Measurements from ENCODE around the gene SCN11A. TPM values are rescaled to one million over a fixed set of nuclear protein-coding genes. Genes with fewer than 3 reads are reported as not detected.

SCN11A gene
- total RNA-seq, 5 donors from 2014 or later (not counting 1 experiment from before 2014, with no cell fraction given) = 0.07 to 0.23 (median 0.12) TPM

- DNase-seq (no peak), ATAC-seq (replicated peaks in 1 of 4) (no peak)
- Mint-ChIP-seq H3K4me3 (no peak overlapping the region), H3K9me3 (no peaks in the 10 kb centered on the region), H3K4me1 (peaks cover 0 to 3% (median 0%) of the 10 kb centered on the region in 3 donors), H3K36me3 (no peaks in the 10 kb centered on the region), H3K27me3 (peaks cover 13 to 18% of the 10 kb centered on the region in 2 donors), H3K27ac (no peak overlapping the region)
- ChIA-PET CTCF (interaction anchor here in 1 of 2 donors (1.1 kb wide), 1 partner anchor 10 kb away, joined by 5 read pairs; no protein-coding TSS in a partner anchor), POLR2A (no interaction called here)
- Histone ChIP-seq H3K9me3 (no peaks in the 10 kb centered on the region), H3K27me3 (replicated peaks in 1 of 2; ENCODE audit: control insufficient read depth in 2 of 2, extremely low read depth in 1 of 2, insufficient read depth in 2 of 2, low read length in 1 of 2) (no peaks in the 10 kb centered on the region), H3K4me3 (ENCODE audit: control insufficient read depth in 1 of 2, extremely low read depth in 1 of 2, low read length in 1 of 2) (no peak overlapping the region), H3K27ac (ENCODE audit: low read length) (no peak overlapping the region), H3K4me1 (ENCODE audit: control insufficient read depth in 1 of 2, extremely low read depth in 1 of 2, insufficient read depth in 2 of 2, low read length in 2 of 2) (no peaks in the 10 kb centered on the region), H3K36me3 (ENCODE audit: control insufficient read depth in 2 of 2, extremely low read depth in 1 of 2, insufficient read depth in 1 of 2, low read length in 1 of 2) (no peaks in the 10 kb centered on the region)
- 57% methylated on average over 1 of the region's 1 CpG for WGBS (ENCODE audit: insufficient coverage)
These were observed 30.7 kb downstream of the SCN11A start for GRCh38 chr3:39021029-39021428.

DNA sequence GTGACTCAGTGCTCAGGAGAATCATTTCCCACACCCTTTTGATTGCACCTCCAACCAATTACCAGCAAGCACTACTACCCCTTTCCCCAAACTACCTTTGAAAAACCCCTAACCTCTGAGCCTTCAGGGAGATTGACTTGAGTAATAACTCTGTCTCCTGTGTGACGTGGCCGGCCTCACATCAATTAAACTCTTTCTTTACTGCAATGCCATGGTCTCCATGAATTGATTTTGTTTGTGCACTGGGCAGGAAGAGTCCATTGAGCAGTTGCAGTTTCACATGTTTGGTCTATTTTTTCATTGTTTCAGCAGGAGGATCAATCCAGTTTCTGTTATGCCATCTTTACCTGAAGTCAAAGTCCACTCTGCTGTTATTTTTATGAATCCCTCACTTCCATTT is 32.4 kb downstream of the SCN11A start:
- no peak for ATAC-seq (replicated peaks in 1 of 4)
- no peaks in the 10 kb centered on the region for H3K27me3 ChIP-seq (replicated peaks in 1 of 2; ENCODE audit: control insufficient read depth in 2 of 2, extremely low read depth in 1 of 2, insufficient read depth in 2 of 2, low read length in 1 of 2)
- Mint-ChIP-seq H3K9me3 (no peaks in the 10 kb centered on the region), H3K4me3 (no peak overlapping the region), H3K27me3 (peaks cover 21 to 28% of the 10 kb centered on the region in 2 donors), H3K27ac (no peak overlapping the region), H3K4me1 (peaks cover 0 to 3% (median 0%) of the 10 kb centered on the region in 3 donors), H3K36me3 (no peaks in the 10 kb centered on the region)
- no CpG with 5 or more reads among the region's 2 CpGs for WGBS (ENCODE audit: insufficient coverage)
- no peaks in the 10 kb centered on the region for H3K4me1 ChIP-seq (ENCODE audit: control insufficient read depth in 1 of 2, extremely low read depth in 1 of 2, insufficient read depth in 2 of 2, low read length in 2 of 2)
- no peak for DNase-seq
- no peaks in the 10 kb centered on the region for H3K36me3 ChIP-seq (ENCODE audit: control insufficient read depth in 2 of 2, extremely low read depth in 1 of 2, insufficient read depth in 1 of 2, low read length in 1 of 2)
- ChIA-PET CTCF (no interaction called here), POLR2A (interaction anchor here in 1 of 2 donors (0.5 kb wide), 1 partner anchor 97 kb away, joined by 3 read pairs; no protein-coding TSS in a partner anchor)
- no peak overlapping the region for H3K4me3 ChIP-seq (ENCODE audit: control insufficient read depth in 1 of 2, extremely low read depth in 1 of 2, low read length in 1 of 2)
- no peak overlapping the region for H3K27ac ChIP-seq (ENCODE audit: low read length)
- no peaks in the 10 kb centered on the region for H3K9me3 ChIP-seq

GRCh38 chr3:39015418-39015817 is 36.3 kb downstream of the SCN11A start:
- no peaks in the 10 kb centered on the region for H3K27me3 ChIP-seq (replicated peaks in 1 of 2; ENCODE audit: control insufficient read depth in 2 of 2, extremely low read depth in 1 of 2, insufficient read depth in 2 of 2, low read length in 1 of 2)
- no peaks in the 10 kb centered on the region for H3K9me3 ChIP-seq
- no peaks in the 10 kb centered on the region for H3K36me3 ChIP-seq (ENCODE audit: control insufficient read depth in 2 of 2, extremely low read depth in 1 of 2, insufficient read depth in 1 of 2, low read length in 1 of 2)
- Mint-ChIP-seq H3K4me1 (no peaks in the 10 kb centered on the region), H3K36me3 (no peaks in the 10 kb centered on the region), H3K27ac (no peak overlapping the region), H3K9me3 (no peaks in the 10 kb centered on the region), H3K4me3 (no peak overlapping the region), H3K27me3 (peaks cover 24 to 31% of the 10 kb centered on the region in 2 donors)
- ATAC-seq (replicated peaks in 1 of 4) (no peak), DNase-seq (no peak)
- ChIA-PET POLR2A (no interaction called here), CTCF (no interaction called here)
- no peaks in the 10 kb centered on the region for H3K4me1 ChIP-seq (ENCODE audit: control insufficient read depth in 1 of 2, extremely low read depth in 1 of 2, insufficient read depth in 2 of 2, low read length in 2 of 2)
- H3K4me3 ChIP-seq (ENCODE audit: control insufficient read depth in 1 of 2, extremely low read depth in 1 of 2, low read length in 1 of 2) = no peak overlapping the region
- no CpG with 5 or more reads among the region's 3 CpGs for WGBS (ENCODE audit: insufficient coverage)
- H3K27ac ChIP-seq (ENCODE audit: low read length) = no peak overlapping the region

GRCh38 chr3:39013921-39014509 is 37.7 kb downstream of the SCN11A start:
- Histone ChIP-seq H3K27ac (ENCODE audit: low read length) (no peak overlapping the region), H3K27me3 (replicated peaks in 1 of 2; ENCODE audit: control insufficient read depth in 2 of 2, extremely low read depth in 1 of 2, insufficient read depth in 2 of 2, low read length in 1 of 2) (no peaks in the 10 kb centered on the region), H3K9me3 (no peaks in the 10 kb centered on the region), H3K36me3 (ENCODE audit: control insufficient read depth in 2 of 2, extremely low read depth in 1 of 2, insufficient read depth in 1 of 2, low read length in 1 of 2) (no peaks in the 10 kb centered on the region), H3K4me1 (ENCODE audit: control insufficient read depth in 1 of 2, extremely low read depth in 1 of 2, insufficient read depth in 2 of 2, low read length in 2 of 2) (no peaks in the 10 kb centered on the region), H3K4me3 (ENCODE audit: control insufficient read depth in 1 of 2, extremely low read depth in 1 of 2, low read length in 1 of 2) (no peak overlapping the region)
- Mint-ChIP-seq H3K9me3 (peaks cover 0 to 6% (median 2%) of the 10 kb centered on the region in 3 donors), H3K27ac (no peak overlapping the region), H3K36me3 (no peaks in the 10 kb centered on the region), H3K4me1 (no peaks in the 10 kb centered on the region), H3K27me3 (peaks cover 18 to 24% of the 10 kb centered on the region in 2 donors), H3K4me3 (no peak overlapping the region)
- DNase-seq (no peak), ATAC-seq (replicated peaks in 1 of 4) (no peak)
- CTCF ChIA-PET = no interaction called here
- POLR2A ChIA-PET = no interaction called here
- WGBS (ENCODE audit: insufficient coverage) = 28% methylated on average over 3 of the region's 4 CpGs

- H3K27me3 Mint-ChIP-seq = peaks cover 17 to 24% of the 10 kb centered on the region in 2 donors
- no peak overlapping the region for H3K27ac Mint-ChIP-seq
- POLR2A ChIA-PET = no interaction called here
- H3K4me1 Mint-ChIP-seq = no peaks in the 10 kb centered on the region
- H3K4me1 ChIP-seq (ENCODE audit: control insufficient read depth in 1 of 2, extremely low read depth in 1 of 2, insufficient read depth in 2 of 2, low read length in 2 of 2) = no peaks in the 10 kb centered on the region
- H3K9me3 ChIP-seq = no peaks in the 10 kb centered on the region
- 88% methylated on average over 2 of the region's 2 CpGs for WGBS (ENCODE audit: insufficient coverage)
- H3K4me3 ChIP-seq (ENCODE audit: control insufficient read depth in 1 of 2, extremely low read depth in 1 of 2, low read length in 1 of 2) = no peak overlapping the region
- H3K36me3 Mint-ChIP-seq = no peaks in the 10 kb centered on the region
- H3K27ac ChIP-seq (ENCODE audit: low read length) = no peak overlapping the region
- peaks cover 0 to 6% (median 2%) of the 10 kb centered on the region in 3 donors for H3K9me3 Mint-ChIP-seq
- no peaks in the 10 kb centered on the region for H3K27me3 ChIP-seq (replicated peaks in 1 of 2; ENCODE audit: control insufficient read depth in 2 of 2, extremely low read depth in 1 of 2, insufficient read depth in 2 of 2, low read length in 1 of 2)
- no peak for DNase-seq
- no peaks in the 10 kb centered on the region for H3K36me3 ChIP-seq (ENCODE audit: control insufficient read depth in 2 of 2, extremely low read depth in 1 of 2, insufficient read depth in 1 of 2, low read length in 1 of 2)
- CTCF ChIA-PET = interaction anchor here (0.6 to 0.7 kb wide), 2 partner anchors 10 to 240 kb away, joined by 3 to 4 read pairs; no protein-coding TSS in a partner anchor
- H3K4me3 Mint-ChIP-seq = no peak overlapping the region
- ATAC-seq (replicated peaks in 1 of 4) = no peak
These were observed 38.5 kb downstream of the SCN11A start for GRCh38 chr3:39013289-39013688.

- Mint-ChIP-seq H3K4me3 (no peak overlapping the region), H3K27ac (no peak overlapping the region), H3K27me3 (peaks cover 18 to 31% of the 10 kb centered on the region in 2 donors), H3K4me1 (no peaks in the 10 kb centered on the region), H3K9me3 (peaks cover 0 to 6% (median 2%) of the 10 kb centered on the region in 3 donors), H3K36me3 (no peaks in the 10 kb centered on the region)
- ChIA-PET CTCF (interaction anchor here in 1 of 2 donors (0.8 kb wide), 1 partner anchor 14 kb away, joined by 3 read pairs; no protein-coding TSS in a partner anchor), POLR2A (no interaction called here)
- Histone ChIP-seq H3K4me1 (ENCODE audit: control insufficient read depth in 1 of 2, extremely low read depth in 1 of 2, insufficient read depth in 2 of 2, low read length in 2 of 2) (no peaks in the 10 kb centered on the region), H3K27ac (ENCODE audit: low read length) (no peak overlapping the region), H3K27me3 (replicated peaks in 1 of 2; ENCODE audit: control insufficient read depth in 2 of 2, extremely low read depth in 1 of 2, insufficient read depth in 2 of 2, low read length in 1 of 2) (no peaks in the 10 kb centered on the region), H3K4me3 (ENCODE audit: control insufficient read depth in 1 of 2, extremely low read depth in 1 of 2, low read length in 1 of 2) (no peak overlapping the region), H3K9me3 (no peaks in the 10 kb centered on the region), H3K36me3 (ENCODE audit: control insufficient read depth in 2 of 2, extremely low read depth in 1 of 2, insufficient read depth in 1 of 2, low read length in 1 of 2) (no peaks in the 10 kb centered on the region)
- 43% methylated on average over 1 of the region's 2 CpGs for WGBS (ENCODE audit: insufficient coverage)
- ATAC-seq (replicated peaks in 1 of 4) (no peak), DNase-seq (no peak)
These were observed 40.5 kb downstream of the SCN11A start for GRCh38 chr3:39011191-39011736.

Measured in T-cell (primary cell).